HG03378 (cell line): ENCODE measurements around the gene HDAC6.
"Not testable (repeated sequence)": the region's sequence is repeated elsewhere in the genome, so short reads cannot be mapped to it uniquely, and the experiment has no call there.

Experiments
- ATAC-seq: cut with Tn5 transposase; IDR thresholded peaks from one replicate; pipeline ENCODE4 v1.9.1; 2021; ENCODE audit warnings: mild to moderate bottlenecking, moderate library complexity; ENCODE audit not compliant: unreplicated experiment

Gene HDAC6

DNA sequence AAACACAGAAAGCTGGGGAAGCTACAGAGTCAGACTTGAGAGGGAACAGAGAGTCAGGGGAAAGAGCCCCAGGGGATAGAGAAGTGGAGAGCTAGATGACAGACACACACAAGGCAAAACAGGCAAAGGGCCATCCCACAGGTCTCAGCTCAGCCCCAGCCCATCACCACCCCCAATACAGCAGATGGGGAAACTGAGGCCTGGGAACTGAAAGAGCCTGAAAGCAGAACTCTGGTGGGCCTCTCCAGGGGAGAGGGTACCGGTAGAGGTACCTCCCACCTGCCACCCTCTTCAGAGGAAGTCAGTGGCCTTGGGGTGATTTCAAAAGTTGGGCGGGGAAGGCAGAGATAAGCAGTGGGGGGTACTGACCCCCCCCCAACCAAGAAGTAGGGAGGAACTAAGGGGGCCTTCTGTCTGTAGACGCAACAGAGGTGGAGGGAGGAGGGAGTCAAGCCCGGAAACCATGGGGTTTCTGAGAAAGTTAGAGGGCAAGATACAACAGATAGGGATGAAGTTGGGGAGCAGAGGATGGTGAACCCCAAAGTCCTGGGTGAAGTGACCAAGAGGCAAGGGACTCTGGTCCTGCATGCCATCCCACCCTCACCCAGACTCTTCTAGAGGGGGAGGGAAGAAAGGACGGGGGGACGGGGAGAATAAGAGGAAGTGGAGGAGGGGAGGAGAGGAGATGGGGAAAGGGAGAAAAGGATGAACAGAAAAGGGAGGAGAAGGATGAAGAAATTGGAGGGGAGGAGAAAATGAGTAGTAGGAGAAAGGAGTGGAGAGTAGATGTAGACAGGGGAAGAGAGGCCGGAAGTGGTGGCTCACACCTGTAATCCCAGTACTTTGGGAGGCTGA, 12.3 kb upstream of the HDAC6 start:
- ATAC-seq = no peak

DNA sequence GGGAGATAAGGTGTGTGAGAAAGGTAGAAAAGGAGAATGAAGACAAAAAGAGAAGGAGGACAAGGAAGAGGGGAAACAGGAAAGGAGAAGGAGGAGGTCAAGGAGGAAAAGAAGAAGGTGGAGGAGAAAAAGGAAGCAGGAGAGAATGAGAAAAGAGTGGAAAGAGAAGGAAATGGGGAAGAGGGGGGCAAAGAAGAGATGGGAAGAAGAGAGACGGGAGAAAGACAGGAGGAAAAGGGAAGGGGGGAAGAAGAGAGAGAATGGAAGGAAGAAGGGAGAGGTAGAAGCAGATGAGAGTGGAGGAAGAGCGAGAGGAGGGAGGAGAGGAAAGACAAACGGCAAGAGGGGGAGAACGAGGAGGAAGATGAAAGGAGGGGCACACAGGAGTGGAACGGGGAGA, 11.4 kb upstream of the HDAC6 start:
- ATAC-seq = no peak

- ATAC-seq = no peak
Observed at GRCh38 chrX:48791063-48791820, 10.6 kb upstream of the HDAC6 start.

DNA sequence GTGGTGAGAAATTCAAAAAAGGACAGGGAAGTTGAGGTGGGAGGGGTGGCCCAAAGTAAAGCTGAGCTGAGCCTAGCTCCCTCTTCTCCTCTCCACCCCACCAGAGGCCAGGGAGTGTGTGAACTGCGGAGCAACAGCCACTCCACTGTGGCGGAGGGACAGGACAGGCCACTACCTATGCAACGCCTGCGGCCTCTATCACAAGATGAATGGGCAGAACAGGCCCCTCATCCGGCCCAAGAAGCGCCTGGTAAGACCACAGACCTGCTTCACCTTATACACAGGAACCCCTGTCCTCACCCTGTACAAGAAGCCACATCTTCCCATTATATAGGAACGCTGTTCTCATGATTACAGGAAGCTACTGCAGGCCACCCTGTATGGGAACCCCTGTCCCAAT, 9.6 kb upstream of the HDAC6 start:
- ATAC-seq = no peak

DNA sequence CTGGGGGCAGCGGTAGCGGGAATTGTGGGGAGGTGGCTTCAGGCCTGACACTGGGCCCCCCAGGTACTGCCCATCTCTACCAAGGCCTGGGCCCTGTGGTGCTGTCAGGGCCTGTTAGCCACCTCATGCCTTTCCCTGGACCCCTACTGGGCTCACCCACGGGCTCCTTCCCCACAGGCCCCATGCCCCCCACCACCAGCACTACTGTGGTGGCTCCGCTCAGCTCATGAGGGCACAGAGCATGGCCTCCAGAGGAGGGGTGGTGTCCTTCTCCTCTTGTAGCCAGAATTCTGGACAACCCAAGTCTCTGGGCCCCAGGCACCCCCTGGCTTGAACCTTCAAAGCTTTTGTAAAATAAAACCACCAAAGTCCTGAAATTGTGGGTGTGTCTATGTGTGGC, 7.9 kb upstream of the HDAC6 start:
- no peak for ATAC-seq

- no peak for ATAC-seq
Observed at GRCh38 chrX:48794340-48794910, 7.4 kb upstream of the HDAC6 start.

DNA sequence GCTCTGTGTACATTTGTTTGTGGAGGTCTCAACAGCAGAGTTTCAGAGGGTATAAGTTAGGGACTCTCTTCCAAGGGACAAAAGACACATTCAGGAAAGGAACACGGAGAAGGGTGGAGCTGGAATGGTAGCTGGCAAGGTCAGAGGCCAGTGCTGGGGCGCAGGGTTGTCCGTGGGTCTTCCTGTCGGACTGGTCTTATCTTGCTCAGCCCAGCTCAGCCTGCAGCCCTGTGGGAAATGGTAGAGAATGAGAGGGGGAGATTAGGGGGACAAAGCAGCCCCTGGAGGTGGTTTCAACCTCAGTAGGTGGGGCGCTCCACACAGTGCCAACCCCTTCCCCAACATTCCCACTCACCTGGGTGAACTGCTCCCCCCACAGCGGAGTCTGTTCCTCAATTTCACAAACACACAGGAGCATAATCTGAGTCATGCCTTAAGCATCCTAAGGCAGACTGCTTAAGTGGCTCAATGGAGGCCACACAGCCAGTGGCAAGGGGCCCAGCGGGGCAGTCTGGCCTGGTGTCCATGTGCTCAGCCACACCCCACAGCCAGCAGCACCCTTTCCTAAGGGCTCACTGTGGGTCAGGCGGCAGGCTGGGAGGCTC, 6.9 kb upstream of the HDAC6 start:
- no peak for ATAC-seq

DNA sequence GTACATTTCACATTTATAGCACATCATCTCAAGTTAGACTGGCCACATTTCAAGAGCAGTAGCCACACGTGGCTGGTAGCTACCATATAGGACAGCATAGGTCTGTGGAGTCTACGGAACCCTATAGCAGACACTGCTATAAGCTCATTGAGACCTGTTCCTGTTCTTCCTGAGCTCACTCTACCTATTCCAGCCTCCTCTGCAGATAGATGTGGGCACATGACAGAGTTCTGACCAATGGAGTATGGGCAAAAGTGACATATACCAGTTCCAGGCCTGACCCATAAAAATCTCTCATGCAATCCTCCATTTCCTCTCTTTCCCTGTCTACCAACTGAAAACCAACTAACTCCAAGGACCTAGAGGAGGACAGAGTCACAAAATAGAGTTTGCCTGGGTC, 3.5 kb upstream of the HDAC6 start:
- no peak for ATAC-seq

DNA sequence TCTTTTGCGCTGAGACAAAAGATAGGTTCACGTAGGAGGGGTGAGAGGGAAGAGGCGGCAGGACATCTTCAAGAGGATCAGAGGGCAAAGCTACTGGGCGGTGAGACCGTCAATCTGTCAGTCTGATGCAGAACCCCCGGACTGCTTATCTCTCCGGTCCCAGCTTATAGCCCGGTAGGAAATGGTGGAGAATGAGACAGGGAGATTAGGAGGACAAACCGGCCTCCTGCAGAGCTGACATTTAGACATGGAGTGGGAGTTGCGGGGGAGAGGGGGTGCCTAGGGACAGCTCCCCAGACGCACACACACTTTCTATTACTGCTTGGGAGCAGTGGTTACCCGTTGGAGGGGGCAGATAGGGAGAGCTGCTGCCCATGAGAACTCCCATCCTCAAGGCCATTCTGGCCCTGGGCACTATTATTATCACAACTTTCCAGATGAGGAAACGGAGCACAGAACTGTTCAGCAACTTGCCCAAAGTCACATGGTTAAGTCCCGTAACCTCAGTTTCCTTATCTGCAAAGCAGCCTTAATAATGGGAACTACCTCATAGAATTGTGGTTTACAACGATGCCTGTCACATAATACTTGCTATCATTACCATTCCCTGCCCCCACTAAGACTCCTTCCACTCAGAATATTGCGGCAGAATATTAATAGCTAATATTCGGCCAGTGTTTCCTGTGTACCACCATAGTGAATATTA, 1.1 kb upstream of the HDAC6 start:
- ATAC-seq = no peak

DNA sequence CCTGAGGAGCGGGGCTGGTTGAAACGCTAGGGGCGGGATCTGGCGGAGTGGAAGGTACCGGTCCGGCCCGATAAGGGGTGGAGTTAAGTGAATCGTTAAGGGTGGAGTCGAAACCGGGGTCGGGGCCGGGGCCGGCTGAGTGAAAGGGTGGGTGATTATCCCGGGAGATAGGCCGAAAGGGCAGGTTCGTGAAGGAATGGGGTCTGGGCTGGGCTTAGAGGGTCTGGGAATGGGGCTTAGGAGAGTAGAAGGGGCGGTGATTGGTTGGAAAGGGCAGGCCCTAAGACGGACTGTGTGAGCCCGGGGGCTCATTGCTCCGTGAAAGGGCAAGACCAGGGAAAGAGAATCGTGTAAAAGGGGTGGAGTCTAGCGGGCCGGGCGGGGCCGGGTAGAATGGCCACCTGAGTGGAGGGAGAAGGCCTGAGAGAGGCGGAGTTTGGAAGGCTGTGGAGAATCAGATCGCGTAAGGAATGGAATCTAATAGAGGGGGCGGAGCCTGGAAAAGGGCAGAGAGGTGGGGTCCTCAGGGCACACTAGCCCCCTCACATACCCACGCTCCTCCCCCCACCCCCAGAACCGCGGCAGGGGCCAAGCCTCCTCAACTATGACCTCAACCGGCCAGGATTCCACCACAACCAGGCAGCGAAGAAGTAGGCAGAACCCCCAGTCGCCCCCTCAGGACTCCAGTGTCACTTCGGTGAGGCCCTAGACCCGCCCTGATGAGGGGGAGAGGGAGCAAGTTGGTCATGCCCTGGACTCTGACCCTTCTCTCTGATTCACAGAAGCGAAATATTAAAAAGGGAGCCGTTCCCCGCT, 430 bp downstream of the HDAC6 start:
- ATAC-seq = peak; percentile 36

- no peak for ATAC-seq
Observed at GRCh38 chrX:48802905-48803200, 986 bp downstream of the HDAC6 start.

- no peak for ATAC-seq
Observed at GRCh38 chrX:48806081-48806480, 4.2 kb downstream of the HDAC6 start.

- no peak for ATAC-seq
Observed at GRCh38 chrX:48813644-48814043, 11.8 kb downstream of the HDAC6 start.

- ATAC-seq = no peak
Observed at GRCh38 chrX:48814722-48815121, 12.9 kb downstream of the HDAC6 start.

DNA sequence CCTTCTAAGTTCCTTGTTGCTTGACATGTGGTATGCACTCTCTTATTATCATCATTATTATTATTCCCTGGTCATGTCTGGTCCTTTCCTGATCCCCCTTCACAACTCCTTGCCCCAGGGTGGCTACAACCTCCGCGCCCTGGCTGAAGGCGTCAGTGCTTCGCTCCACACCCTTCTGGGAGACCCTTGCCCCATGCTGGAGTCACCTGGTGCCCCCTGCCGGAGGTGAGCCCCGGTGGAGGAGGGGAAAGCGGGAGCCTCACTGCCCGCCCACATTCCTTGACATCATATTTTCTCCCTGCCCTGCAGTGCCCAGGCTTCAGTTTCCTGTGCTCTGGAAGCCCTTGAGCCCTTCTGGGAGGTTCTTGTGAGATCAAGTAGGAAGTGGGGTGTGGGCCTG, 13.4 kb downstream of the HDAC6 start:
- ATAC-seq = no peak

- no peak for ATAC-seq
Observed at GRCh38 chrX:48816014-48816810, 14.3 kb downstream of the HDAC6 start.

GRCh38 chrX:48818098-48818497, 16.2 kb downstream of the HDAC6 start:
- no peak for ATAC-seq

DNA sequence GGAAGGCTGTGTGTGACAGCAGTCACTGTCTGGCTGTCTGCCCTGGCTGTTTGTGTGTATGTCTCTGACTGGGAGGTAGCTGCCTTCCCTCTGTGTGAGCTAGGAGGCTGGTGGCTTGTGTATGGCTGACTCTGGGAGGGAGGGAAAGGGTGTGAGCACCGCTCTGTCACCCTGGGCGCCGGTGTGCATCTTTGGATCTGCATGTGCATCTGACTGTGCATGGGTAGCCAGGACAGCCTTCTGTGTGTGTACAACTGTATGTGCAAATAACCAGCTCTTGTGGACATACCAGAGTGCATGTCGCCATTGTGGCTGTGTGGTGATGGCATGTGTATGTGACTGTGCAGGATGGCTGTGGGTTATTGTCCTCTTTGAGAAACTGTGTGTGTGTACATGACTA, 17.0 kb downstream of the HDAC6 start:
- ATAC-seq = no peak

DNA sequence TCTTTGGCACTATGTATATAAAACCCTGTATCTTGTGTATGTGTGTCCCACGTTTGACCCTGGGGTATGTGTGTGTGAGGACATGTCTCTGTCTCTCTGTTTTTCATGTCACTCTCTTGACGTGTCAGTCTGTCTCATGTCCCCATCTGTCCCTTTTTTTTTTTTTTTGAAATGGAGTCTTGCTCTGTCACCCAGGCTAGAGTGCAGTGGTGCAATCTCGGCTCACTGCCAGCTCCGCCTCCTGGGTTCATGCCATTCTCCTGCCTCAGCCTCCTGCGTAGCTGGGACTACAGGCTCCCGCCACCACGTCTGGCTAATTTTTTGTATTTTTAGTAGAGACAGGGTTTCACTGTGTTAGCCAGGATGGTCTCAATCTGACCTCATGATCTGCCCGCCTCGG, 17.5 kb downstream of the HDAC6 start:
- ATAC-seq = not testable (repeated sequence)
